ENCODE measurements around the gene MS4A4A.
A peak's percentile ranks its signal among the peaks of the same experiment; 100 is the strongest.
"Not testable (repeated sequence)": the region's sequence is repeated elsewhere in the genome, so short reads cannot be mapped to it uniquely, and the experiment has no call there.

MS4A4A gene

DNA sequence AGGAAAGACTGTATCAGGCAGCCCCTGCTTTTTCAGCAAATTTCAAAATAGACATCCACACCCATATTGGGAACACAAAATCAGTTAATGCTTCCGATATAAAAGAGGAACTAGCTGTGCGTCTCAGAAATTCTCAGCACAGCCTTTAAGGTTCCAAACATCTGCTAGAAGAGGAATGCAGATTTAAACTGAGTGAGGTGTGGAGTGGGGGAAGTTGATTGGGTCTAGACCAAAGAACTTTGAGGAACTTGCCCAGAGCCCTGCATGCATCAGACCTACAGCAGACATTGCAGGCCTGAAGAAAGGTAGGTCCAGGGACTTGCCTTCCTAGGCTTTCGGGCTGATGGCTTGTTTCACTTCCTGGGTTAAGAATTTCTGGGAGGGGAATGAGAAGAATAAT is at the start of gene MS4A4A:
Gene MS4A4A (plus strand): TSS at position 255 of the 400 bp plus-strand sequence. CDS start 10 bp downstream, at position 265.
- DNase-seq (ENCODE audit: low spot score): no peak

DNA sequence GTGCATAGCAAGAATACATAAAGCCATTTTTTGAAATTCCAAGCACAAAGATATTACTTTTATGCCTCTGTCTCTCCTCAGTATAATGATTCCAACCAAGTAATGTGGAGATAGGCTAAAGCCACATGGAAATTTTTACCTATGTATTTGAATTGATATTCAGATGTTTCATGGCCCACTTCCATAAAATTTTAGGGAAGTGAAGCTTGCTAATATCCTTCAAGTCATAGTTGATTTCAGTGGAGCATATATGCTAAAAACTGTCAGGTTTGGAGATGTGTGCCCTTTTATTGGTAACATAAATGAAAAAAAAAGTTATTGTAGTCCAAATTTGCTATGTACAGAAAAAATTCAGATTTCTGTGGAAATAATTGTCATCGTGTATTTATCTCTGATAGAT is 49.8 kb upstream of the MS4A4A start:
- no peak for DNase-seq (ENCODE audit: low spot score)

DNA sequence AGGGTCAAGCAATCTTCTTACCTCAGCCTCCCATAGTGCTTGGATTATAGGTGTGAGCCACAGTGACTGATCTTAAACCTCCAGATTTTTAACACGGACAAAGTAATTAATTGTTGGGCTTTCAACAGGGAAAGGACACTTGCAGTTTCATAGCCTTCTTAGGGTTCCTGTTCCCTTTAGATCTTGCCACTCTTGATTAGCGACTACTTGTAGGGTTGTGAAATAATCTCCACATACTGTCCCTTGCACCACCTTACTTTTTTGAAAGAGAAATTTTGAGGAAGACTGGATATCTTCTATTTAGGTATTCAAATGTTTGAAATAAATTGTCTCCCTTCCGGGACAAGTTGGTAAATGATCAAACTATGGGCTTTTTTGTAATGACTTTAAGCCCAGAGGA is 45.1 kb upstream of the MS4A4A start:
- no peak for DNase-seq (ENCODE audit: low spot score)

DNA sequence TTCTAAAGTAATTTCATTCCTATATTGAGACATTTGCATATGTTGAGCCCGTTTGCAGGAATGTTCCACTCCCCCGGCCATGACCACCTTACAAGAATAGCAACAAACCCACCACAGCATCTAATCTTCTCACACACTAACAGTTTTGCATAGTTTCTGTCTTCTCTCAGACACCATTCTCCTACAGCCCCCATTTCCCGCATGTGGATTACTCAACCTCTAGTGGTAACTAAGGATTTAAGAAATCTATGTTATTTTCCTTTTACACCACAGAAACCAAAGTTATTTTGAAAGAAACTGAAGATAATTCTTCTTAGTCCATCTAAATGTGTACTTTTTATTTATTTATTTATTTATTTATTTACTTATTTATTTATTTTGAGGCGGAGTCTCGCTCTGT is 39.8 kb upstream of the MS4A4A start:
- no peak for DNase-seq (ENCODE audit: low spot score)

DNA sequence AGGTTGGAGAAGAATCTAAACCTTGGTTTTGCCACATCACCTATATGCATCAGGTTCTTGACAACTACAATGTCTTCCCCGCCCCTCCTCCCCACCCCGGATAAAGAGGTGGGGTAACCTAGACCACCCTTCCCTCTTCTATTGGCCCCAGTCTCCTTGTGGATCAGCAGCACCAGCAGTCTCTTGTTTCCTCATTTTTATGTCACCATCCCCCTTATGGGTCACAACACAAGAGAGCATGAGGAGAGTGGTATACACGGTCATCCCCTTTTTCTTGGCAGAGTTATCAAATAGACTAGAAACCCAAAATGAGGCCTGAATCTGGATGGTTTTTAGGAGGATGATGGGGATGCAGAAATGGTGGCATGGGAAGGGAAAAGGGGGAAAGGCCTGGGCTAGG is 38.7 kb upstream of the MS4A4A start:
- no peak for DNase-seq (ENCODE audit: low spot score)

DNA sequence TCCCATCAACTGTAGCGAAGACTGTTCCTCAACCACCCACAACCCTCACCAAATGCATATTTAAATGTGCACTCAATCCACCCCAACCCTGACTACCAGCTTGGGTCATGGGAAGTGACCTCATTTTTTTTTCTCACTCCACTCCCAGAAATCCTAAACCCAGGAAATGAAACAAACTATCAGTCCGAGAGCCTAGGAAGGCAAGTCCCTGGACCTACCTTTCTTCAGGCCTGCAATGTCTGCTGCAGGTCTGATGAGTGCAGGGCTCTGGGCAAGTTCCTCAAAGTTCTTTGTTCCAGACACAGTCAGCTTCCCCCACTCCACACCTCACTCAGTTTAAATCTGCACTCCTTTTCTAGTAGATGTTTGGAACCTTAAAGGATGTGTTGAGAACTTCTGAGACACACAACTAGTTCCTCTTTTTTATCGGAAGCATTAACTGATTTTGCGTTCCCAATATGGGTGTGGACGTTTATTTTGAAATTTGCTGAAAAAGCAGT is 37.7 kb upstream of the MS4A4A start, which contains the start of gene MS4A4E:
Gene MS4A4E (minus strand): TSS at position 398 of the 500 bp plus-strand sequence. CDS start 13,082 bp downstream, outside the sequence.
- no peak for DNase-seq (ENCODE audit: low spot score)

DNA sequence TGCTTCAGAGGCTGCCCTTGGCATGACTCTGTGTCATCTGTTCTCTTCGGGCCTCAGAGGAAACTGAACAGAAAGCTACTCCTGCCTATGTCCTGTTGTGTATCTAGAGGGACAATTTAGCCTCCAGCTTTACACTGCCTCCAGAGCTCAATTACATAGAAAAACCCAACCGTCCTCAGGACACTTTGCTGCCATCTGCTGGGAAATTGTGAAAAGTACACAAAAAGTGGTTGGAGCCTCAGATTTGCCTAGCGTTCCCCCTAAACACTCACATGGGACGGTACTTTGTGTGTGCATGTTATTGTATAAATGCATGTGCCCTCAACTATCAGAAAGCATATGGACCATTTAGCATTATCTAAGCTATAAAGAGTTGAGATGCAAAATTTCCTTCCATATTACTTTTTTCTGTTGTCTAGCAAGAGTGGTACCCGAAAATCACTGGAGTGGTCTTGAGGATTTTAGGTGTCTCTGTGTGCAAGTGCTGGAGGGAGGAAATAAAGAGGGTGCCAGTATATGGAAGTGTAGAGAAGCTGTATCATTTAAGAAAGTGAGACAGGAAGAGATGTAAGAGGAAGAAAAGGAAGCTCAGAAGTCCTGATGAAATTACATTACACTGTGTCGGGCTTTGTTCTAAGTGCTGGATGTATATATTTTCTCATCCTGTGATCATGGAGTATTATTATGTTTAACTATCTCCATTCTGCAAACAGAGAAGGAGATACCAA is 28.8 kb upstream of the MS4A4A start:
- no peak for DNase-seq (ENCODE audit: low spot score)

DNA sequence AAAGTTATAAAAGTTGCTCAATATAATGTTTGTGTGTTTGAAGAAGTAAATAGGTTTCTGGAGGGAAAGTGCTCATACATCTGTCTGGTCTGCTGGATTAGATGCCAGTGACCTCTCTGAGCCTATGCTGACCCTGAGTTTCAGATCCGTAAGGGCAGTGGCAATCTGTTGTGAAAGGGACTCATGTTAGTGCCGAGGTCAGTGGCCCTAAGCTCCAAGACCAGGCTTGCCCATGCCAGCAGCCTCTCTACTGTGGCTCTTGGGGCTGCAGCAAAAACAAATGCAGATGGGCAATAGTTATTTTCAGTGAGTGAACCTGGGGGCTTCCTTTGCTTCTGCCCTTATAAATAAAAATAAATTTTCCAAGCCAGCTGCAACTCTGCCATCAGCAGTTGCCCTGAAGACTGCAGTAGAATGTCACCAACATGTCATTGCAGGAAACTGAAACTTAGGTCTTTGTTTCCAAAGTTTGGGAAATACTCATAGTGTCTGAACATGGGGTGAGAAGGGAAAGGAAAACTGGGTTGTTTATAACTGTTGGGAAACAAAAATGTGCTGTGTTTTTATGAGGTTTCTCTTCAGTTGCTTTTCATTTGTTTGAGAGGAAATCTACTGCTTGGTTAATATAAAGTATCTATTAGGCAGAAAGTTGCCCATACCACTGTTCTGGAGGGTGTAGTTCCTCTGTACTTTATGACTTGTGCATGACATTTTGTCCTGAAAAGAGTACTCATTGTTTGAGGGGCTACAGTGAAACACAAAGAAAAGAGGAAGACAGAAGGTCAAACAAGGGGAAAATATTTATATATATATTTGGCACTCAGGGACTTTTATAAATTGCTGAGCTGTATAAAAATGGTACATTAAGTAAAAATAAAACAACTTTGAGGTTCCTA is 28.0 kb upstream of the MS4A4A start:
- no peak for DNase-seq (ENCODE audit: low spot score)

DNA sequence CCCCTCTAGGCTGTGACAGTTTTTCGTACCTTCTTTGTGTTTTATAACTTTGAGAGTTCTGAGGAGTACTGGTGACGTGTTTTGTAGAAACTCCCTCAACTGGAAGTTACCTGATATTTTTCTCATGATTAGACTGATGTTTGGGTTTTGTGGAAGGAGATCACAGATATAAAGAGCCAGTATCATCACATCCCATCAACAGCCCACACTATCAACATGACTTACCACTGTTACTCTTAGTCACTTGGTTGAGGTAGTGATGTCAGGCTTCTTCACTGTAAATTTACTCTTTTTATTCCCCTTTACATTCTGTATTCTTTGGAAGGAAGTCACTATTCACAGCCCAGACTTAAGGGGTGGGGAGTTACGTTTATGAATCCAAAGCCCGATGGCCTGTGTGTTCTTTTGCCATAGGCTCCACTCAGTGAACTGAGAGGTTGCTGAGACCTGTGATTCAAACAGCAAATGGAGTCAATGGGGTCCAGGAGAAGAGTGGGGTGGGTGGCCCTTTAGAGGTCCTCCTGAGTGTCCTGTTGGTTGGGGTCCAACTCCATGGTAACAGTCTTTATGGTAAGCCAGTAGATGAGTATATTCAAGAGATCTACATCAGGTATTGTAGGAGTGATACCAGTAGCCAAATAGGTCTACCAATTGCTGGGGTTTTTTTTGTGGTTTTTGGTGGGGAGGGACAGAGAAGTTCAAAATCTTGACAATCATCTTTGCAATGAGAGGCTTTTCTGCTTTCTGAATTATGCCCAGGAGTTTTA is 22.3 kb upstream of the MS4A4A start:
- no peak for DNase-seq (ENCODE audit: low spot score)

DNA sequence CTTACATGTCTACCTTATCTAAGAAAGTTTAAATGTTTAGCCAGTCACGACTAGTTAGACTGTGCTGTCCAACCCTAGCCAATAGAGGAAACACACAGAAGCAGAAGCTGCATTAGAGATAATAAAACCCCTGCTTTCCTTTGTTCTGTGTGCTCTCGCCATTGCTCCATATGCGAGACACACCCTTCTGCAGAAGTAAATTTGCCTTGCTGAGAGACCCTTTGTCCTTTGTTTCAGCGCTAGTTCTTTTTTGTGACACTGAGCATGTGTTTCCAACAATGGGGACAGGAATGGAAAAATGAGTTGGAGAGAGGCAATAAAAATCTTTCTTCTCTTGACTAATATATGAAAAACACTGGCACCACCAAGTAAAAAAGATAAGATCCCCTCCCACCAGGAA is 19.5 kb upstream of the MS4A4A start:
- DNase-seq (ENCODE audit: low spot score): no peak

DNA sequence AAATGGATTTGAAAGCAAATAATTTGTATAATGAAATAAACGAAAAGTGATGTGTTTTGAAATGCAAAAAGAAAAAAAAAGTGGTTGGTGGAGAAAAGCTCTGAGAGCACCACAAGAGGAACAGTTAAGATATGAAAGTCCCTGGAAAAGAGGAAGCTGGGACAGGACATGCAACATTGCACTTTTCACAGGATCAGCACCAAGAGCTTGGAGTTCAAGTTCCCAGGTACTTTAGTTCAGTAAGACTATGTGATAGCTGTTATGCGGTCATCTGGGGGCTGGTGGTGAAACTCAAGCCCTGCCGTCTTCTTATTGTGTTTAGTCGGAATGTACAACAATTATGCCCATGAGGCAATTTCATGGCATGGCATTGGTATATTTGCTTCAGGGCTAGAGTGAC is 17.1 kb upstream of the MS4A4A start:
- no peak for DNase-seq (ENCODE audit: low spot score)

DNA sequence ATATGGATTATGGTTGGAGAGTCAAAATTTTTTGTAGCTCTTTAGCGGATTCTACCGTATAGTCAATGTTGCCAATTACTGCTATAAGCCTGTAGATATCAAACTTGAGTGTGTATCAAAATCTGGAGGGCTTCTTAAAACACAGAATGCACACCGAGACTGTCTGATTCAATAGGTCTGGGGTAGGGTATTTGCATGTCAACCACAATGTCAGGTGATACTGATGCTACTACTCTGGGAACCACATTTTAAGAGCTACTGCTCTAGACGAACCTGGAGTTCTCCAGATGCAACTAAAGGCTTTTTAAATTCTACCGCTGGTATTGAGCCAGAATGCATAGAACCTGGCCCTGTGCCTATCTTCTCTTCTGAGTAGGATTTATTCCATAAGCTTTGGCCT is 15.8 kb upstream of the MS4A4A start:
- no peak for DNase-seq (ENCODE audit: low spot score)

DNA sequence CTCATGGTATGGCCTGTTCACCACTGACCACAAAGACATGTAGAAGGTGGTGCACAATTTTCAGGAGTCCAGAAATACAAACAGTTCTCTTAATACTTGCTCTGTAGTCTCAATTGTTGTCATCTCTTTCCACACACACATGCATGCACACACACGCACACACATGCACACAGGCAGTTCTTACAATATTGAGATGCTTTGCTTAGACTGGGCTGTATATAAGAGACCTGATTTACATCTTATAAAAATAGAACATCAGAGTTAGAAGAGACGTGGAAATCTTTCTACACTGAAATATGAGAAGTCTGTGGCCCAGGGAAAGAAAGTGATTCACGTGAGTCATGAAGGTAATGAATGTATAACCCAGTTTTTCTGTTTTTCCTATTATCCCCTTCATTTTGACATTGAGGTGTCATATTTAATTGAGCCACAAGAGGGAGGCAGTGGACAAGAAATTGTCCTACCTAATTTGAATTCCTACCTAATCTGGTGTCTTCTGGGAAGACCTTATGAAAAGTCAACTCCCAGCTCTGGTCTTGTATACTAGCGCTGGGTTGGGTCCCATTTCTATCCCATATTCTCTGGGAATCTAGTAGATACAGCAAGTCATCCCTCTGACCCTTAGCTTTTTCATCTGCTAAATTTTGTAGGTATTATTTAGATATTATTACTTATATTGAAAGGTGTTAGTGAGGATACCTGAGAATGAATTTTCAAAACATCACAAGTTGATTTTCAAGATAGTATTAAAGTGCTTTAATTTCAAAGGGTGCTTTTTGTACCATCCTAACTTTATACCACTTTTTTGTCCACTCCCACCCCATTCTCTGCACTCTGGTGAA is 14.9 kb upstream of the MS4A4A start:
- DNase-seq (ENCODE audit: low spot score): peak; percentile 4

DNA sequence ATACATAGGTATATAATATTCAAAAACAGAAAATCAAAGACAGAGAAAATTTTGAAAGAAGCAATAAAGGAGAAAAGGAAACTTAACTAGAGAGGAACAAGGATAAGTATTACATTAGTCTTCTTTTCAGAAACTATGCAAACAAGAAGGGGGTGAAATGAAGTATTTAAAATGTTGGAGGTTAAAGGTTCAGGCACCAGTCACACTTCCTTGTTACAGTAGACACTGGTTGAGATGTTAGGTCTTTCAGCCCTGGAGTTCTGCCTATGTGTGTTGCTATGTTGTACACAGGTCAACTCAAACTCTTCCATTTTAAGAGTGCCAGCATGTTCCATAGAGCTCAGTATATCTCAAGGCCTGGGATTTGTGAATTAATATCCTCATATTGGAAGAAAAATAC is 6.0 kb upstream of the MS4A4A start:
- no peak for DNase-seq (ENCODE audit: low spot score)

DNA sequence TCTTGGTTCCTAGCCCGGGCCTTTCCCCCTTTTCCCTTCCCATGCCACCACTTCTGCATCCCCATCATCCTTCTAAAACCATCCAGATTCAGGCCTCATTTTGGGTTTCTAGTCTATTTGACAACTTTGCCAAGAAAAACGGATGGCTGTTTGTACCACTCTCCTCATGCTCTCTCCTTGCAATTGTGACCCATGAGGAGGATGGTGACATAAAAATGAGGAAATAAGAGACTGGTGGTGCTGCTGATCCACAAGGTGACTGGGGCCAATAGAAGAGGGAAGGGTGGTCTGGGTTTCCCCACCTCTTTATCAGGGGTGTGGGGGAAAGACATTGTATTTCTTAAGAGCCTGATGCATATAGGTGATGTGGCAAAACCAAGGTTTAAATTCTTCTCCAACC is 1.0 kb downstream of the MS4A4A start:
- DNase-seq (ENCODE audit: low spot score): no peak

DNA sequence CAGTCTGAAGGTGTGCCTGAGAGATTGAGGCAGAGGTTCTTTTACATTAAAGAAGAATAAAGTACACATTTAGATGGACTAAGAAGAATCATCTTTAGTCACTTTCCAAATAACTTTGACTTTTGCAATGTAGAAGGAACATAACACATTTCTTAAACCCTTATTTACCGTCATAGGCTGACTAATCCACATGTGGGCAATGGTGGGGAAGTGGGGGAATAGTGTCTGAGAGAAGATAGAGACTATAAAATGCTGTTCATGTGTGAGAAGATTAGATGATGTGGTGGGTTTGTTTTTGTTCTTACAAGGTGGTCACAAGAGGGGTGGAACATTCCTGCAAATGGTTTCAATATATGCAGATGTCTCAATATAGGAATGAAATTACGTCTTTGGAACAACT is 1.8 kb downstream of the MS4A4A start:
- DNase-seq (ENCODE audit: low spot score): no peak

DNA sequence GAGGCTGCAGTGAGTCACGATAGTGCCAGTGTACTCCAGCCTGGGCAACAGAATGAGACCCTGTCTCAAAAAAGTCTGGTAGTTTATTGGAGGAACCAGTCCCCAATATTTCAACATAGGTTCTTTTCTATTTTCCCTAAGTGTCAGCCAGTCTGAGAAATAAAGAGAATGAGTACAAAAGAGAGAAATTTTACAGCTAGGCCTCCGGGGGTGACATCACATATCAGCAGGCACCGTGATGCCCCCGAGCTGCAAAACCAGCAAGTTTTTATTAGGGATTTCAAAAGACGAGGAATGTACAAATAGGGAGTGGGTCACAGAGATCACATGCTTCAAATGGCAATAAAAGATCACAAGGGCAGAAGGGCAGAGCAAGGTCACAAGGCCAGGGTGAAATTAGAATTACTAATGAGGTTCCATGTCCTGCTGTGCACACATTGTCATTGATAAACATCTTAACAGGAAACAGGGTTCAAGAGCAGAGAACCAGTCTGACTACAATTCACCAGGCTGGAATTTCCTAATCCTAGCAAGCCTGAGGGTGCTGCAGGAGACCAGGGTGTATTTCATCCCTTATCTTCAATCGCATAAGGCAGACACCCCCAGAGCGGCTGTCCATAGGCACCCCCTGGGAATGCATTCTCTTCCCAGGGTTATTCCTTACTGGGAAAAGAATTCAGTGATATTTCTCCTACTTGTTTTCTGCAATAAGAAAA is 5.1 kb downstream of the MS4A4A start:
- DNase-seq (ENCODE audit: low spot score): not testable (repeated sequence)

DNA sequence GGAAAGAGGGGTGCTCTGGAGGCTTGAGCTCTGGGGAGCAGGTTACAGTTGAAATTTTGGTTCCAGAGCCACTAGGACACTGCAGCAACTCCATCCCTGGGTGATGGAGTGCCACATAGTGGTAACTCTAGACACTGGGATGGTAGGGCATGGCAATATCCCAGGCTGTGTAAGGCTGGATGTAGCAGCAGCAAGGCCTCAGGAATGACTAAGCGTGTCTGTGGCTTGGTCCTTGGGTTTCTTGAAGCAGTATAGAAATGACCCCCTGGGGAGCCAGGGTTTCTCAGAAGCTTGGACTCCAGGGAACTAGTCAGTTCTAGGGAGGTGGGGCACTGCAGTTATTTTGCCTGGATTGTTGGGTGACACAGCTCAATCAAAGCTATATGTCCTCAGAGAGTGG is 8.1 kb downstream of the MS4A4A start:
- DNase-seq (ENCODE audit: low spot score): no peak

DNA sequence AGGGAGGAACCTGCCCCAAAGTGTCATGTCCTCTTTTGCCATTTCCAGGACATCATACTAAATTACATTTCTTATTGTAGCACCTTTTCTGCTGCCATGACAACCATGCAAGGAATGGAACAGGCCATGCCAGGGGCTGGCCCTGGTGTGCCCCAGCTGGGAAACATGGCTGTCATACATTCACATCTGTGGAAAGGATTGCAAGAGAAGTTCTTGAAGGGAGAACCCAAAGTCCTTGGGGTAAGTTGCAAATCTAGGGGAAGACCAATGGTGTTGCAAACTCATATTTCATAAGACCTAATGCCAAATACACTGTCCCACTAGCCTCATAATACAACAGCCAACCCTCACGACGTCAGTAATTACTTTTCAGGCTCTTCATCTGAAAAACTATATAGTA is 11.7 kb downstream of the MS4A4A start:
- DNase-seq (ENCODE audit: low spot score): no peak

DNA sequence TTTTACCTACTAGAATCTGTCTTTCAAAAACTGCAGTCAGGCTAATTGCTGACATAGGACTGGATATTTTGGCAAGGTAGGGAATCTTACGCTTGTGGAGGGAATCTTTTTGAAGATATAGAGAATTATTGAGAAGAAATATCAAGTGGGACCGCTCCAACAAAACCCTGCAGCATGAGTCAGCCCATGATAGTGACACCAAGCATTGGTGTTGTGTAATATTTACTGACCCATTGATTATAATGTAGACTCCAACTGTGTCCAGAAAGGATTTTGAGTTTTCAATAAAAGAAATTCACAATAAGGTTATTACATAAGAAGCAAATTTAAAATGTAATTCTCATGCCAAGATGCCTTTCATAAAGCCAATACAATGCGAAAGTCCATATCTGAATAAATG is 20.7 kb downstream of the MS4A4A start:
- no peak for DNase-seq (ENCODE audit: low spot score)

DNA sequence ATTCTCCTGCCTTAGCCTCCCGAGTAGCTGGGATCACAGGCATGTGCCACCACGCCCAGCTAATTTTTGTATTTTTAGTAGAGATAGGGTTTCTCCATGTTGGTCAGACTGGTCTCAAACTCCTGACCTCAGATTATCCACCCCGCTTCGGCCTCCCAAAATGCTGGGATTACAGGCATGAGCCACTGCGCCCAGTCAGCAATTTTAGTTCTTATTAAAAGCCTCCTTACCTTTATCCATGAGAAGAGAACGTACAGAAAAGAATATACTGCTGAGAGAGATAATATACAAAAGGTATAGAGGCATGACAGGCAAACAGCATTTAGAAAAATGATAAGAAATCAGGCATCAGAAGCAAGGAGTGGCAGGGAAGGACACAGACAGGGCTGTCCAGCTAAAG is 21.4 kb downstream of the MS4A4A start:
- not testable (repeated sequence) for DNase-seq (ENCODE audit: low spot score)
